ENCODE measurements around the gene ZNF606. TPM values are rescaled to one million over a fixed set of nuclear protein-coding genes. Genes with fewer than 3 reads are reported as not detected.
A peak's percentile ranks its signal among the peaks of the same experiment; 100 is the strongest.

Gene ZNF606
- total and polyA plus RNA-seq, 10 of the 15 experiments (the other 5 are each of a cell fraction or from before 2014, with no cell fraction given), result 2.2 to 10.6 (median 7.6) TPM

DNA sequence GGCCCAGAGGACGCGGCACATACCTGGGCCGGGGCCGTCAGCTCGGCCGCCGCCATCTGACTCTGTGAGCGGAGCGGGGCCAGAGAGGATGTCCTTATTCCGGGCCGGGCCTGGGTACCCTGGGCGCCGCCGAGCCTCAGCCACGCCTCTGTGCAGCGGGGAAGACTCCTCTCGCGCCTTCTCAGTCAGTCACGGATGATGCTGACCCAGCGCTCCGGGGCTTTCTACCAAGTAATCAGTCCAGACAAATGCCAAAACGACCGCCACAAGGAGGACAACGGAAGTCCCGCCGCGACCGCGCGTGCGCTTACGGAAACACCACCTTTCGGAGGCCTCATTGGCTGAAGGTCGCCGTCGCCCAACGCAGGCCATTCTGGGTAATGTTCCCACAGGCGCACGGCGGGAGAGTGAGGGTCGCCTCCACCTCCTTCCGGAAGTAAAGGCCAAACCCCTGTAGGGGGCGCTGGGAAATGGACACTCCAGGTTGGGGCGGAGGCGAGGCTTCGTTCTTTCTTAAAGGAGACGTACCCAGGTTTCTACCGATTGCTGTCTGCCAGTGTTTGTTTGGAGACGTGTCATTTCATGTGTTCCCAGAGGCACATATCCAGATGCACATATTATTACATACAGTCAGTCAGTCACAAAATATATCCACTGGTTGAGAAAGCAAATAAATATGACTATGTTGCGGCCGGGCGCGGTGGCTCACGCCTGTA is 55.0 kb downstream of the ZNF606 start, which contains the start of gene ZNF256 (continued):
- TF ChIP-seq PKNOX1 (IDR thresholded peaks at IDR 0.05), result peak; percentile 83
- peak; percentile 87 for TF ChIP-seq POLR2A (IDR thresholded peaks at IDR 0.05; ENCODE audit: low read depth, low read length)
- no peak for TF ChIP-seq ZNF217 (IDR thresholded peaks at IDR 0.05)
- TF ChIP-seq MTA2 (IDR thresholded peaks at IDR 0.05; ENCODE audit: low read depth), result no peak
- no peak for TF ChIP-seq CBX3 (IDR thresholded peaks at IDR 0.05; ENCODE audit: borderline replicate concordance, low read depth)
- no peak for TF ChIP-seq ESRRA (IDR thresholded peaks at IDR 0.05; ENCODE audit: low read length)
- TF ChIP-seq SMC3 (IDR thresholded peaks at IDR 0.05; ENCODE audit: borderline replicate concordance, low read length), result no peak
- TF ChIP-seq MEF2B (IDR thresholded peaks at IDR 0.05; ENCODE audit: partially characterized antibody, poor library complexity, severe bottlenecking), result no peak
- no peak; the same call in 1 of the 2 replicates for TF ChIP-seq ZNF207 (IDR thresholded peaks at IDR 0.05; ENCODE audit: borderline replicate concordance)
- TF ChIP-seq, protein P1, sequence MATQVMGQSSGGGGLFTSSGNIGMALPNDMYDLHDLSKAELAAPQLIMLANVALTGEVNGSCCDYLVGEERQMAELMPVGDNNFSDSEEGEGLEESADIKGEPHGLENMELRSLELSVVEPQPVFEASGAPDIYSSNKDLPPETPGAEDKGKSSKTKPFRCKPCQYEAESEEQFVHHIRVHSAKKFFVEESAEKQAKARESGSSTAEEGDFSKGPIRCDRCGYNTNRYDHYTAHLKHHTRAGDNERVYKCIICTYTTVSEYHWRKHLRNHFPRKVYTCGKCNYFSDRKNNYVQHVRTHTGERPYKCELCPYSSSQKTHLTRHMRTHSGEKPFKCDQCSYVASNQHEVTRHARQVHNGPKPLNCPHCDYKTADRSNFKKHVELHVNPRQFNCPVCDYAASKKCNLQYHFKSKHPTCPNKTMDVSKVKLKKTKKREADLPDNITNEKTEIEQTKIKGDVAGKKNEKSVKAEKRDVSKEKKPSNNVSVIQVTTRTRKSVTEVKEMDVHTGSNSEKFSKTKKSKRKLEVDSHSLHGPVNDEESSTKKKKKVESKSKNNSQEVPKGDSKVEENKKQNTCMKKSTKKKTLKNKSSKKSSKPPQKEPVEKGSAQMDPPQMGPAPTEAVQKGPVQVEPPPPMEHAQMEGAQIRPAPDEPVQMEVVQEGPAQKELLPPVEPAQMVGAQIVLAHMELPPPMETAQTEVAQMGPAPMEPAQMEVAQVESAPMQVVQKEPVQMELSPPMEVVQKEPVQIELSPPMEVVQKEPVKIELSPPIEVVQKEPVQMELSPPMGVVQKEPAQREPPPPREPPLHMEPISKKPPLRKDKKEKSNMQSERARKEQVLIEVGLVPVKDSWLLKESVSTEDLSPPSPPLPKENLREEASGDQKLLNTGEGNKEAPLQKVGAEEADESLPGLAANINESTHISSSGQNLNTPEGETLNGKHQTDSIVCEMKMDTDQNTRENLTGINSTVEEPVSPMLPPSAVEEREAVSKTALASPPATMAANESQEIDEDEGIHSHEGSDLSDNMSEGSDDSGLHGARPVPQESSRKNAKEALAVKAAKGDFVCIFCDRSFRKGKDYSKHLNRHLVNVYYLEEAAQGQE (IDR thresholded peaks at IDR 0.05; ENCODE audit: low read depth, low read length), result no peak
- no peak for TF ChIP-seq YBX1 (IDR thresholded peaks at IDR 0.05)
- TF ChIP-seq ELK1 (IDR thresholded peaks at IDR 0.05; ENCODE audit: low read depth, low read length), result peak; percentile 87
- no peak for TF ChIP-seq DPF2 (IDR thresholded peaks at IDR 0.05)
- TF ChIP-seq, protein P2, sequence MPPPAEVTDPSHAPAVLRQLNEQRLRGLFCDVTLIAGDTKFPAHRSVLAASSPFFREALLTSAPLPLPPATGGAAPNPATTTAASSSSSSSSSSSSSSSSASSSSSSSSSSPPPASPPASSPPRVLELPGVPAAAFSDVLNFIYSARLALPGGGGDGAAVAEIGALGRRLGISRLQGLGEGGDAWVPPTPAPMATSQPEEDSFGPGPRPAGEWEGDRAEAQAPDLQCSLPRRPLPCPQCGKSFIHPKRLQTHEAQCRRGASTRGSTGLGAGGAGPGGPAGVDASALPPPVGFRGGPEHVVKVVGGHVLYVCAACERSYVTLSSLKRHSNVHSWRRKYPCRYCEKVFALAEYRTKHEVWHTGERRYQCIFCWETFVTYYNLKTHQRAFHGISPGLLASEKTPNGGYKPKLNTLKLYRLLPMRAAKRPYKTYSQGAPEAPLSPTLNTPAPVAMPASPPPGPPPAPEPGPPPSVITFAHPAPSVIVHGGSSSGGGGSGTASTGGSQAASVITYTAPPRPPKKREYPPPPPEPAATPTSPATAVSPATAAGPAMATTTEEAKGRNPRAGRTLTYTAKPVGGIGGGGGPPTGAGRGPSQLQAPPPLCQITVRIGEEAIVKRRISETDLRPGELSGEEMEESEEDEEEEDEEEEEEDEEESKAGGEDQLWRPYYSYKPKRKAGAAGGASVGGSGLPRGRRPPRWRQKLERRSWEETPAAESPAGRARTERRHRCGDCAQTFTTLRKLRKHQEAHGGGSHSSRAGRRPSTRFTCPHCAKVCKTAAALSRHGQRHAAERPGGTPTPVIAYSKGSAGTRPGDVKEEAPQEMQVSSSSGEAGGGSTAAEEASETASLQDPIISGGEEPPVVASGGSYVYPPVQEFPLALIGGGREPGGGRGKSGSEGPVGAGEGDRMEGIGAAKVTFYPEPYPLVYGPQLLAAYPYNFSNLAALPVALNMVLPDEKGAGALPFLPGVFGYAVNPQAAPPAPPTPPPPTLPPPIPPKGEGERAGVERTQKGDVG (CRISPR knock-in tag; IDR thresholded peaks at IDR 0.05), result no peak
- TF ChIP-seq RAD51 (IDR thresholded peaks at IDR 0.05), result no peak
- no peak for TF ChIP-seq MXI1 (IDR thresholded peaks at IDR 0.05; ENCODE audit: low read depth, low read length)
- TF ChIP-seq SIN3A (IDR thresholded peaks at IDR 0.05; ENCODE audit: low read depth, low read length), result no peak
- TF ChIP-seq CHD1 (IDR thresholded peaks at IDR 0.05; ENCODE audit: low read depth, low read length), result no peak
- no peak for TF ChIP-seq NFXL1 (IDR thresholded peaks at IDR 0.05; ENCODE audit: borderline replicate concordance)
- no peak for TF ChIP-seq EZH2 (IDR thresholded peaks at IDR 0.05; ENCODE audit: borderline replicate concordance, control insufficient read depth, low read depth, low read length)
- TF ChIP-seq, protein P3, sequence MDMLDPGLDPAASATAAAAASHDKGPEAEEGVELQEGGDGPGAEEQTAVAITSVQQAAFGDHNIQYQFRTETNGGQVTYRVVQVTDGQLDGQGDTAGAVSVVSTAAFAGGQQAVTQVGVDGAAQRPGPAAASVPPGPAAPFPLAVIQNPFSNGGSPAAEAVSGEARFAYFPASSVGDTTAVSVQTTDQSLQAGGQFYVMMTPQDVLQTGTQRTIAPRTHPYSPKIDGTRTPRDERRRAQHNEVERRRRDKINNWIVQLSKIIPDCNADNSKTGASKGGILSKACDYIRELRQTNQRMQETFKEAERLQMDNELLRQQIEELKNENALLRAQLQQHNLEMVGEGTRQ (IDR thresholded peaks at IDR 0.05; ENCODE audit: borderline replicate concordance, low read depth, low read length), result no peak
- TF ChIP-seq RB1 (IDR thresholded peaks at IDR 0.05; ENCODE audit: borderline replicate concordance), result peak; percentile 85; the same call in 1 of the 2 replicates

All from GM12878 (cell line).